Embryonic facial prominence (tissue), 1 donor: Measurements from ENCODE around the gene FBXL16.

Experiments used
- DNase-seq: peaks from one replicate; pipeline ENCODE4 v3.0.0-alpha.2; 2016; ENCODE audit errors: extremely low spot score

FBXL16 gene

DNA sequence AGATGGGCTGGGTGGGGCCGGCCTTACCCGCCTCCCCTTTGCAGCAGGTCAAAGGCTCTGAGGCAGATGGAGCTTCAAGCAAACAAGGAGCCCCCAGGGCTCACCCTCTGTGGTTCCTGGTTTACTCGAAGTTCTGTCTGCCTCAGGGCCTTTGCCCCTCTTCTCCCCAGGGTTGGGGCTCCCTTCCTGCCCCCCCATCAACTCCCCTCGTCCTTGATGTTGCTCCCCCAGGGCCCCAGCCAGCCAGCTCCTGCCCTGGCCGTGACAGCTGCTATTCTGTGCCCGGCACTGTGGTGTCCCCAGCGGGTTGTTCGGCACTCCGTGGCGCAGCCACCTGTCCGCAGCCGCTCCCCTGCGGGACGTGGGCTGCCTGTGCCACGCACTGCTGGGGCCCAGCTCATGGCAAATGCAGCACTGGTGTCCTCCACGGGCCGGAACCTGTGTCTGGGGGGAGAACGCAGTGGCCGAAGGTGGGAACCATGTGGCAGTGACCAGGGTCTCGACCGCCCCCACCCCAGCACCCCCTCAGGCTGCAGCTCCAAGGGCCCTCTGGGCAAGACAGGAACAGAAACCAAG lies 5.0 kb upstream of the FBXL16 start:
- no peak for DNase-seq

DNA sequence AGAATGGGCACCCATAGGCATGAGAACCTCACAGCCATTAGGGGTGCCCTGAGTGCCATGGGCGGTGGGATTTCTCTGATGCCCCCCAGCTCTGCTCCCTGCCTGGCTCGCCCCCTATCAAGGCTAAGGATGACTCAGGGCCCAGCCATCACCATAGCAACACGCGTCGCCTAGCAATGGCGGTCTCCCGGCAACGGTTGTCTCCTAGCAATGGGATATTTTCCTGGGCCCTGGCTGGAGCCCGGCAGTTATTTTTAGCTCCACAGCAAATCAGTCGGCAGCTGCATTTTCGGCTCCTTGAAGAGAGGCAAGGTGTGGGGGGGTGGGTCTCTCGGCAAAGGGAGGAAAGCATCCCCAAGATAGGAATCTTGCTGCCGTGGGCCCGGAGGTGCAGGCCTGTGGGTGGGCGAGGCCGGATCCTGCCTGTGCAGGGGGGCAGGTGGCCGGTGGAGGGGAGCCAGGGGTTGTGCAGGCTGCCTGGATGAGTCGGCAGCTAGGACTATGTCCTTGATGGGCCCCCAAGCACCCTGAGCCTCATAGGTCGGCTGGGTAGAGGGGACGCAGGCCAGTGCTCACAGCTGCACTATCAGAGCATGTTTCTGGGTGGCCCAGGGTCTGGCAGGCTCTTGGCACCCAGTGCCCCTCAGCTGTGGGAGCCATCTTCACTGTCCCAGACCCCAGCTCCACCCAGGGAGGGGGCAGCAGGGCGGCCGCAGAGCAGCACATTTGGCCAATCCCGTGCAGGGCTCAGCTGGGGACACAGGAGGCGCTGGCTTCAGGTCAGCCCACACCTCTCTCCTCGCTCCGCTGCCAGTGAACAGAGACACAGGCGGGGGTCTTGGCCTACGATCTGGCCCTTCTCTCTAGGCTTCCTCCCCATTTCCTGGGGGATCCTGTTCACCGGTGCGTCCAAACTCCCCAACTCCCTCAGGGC lies 4.2 kb upstream of the FBXL16 start:
- DNase-seq = no peak

DNA sequence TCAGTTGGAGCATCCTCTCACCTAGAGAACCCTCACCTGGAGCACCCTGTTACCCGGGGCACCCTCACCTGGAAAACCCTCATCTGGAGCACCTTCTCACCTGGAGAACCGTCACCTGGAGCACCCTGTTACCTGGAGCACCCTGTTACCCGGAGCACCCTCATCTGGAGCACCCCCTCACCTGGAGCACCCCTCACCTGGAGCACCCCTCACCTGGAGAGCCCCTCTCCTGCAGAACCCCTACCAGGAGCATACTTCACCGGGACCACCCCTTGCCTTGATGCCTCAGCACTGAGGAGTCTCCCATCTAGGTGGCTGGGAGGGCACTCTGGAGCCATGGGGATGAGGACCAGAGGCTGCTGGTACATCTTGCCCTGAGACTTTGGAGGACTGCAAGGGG lies 3.4 kb upstream of the FBXL16 start:
- DNase-seq = no peak

DNA sequence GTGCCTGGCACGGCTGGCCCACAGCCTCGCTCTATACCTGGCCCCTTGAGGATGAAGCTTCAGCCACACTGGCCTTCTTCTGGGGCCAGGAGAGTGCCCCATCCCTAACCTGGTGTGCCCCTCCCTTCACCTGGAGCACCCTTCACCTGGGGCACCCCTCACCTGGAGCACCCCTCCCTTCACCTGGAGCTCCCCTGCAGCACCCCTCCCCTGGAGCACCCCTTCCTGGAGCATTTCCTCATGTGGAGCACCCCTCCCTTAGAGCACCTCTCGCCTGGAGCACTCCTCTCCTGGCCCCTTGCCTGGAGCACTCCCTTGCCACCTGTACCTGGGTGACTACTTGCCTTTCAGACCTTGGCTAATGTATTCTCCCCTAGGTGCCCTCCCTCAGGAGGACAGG lies 2.4 kb upstream of the FBXL16 start:
- DNase-seq = no peak

DNA sequence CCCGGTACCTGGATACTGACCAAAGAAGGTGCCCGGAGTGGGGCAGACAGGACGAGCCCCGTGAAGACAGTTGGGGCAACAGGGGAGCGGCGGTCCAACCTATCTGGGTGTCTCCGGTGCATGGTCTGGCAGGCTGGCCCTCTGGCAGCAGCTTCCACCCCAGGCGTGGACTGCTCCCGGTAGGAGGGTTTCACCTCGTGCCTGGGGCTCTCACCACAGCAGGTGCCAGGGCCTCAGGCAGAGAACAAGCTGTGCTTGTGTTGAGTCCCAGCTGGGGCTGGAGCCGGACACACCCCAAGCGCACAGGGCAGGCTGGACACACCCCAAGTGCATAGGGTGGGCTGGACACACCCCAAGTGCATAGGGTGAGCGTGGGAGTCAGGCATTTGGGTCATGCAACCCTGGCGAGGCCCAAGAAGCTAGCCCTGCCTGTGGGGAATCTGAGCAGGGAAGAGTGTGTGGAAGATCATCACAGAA lies 1.5 kb upstream of the FBXL16 start:
- DNase-seq = no peak

DNA sequence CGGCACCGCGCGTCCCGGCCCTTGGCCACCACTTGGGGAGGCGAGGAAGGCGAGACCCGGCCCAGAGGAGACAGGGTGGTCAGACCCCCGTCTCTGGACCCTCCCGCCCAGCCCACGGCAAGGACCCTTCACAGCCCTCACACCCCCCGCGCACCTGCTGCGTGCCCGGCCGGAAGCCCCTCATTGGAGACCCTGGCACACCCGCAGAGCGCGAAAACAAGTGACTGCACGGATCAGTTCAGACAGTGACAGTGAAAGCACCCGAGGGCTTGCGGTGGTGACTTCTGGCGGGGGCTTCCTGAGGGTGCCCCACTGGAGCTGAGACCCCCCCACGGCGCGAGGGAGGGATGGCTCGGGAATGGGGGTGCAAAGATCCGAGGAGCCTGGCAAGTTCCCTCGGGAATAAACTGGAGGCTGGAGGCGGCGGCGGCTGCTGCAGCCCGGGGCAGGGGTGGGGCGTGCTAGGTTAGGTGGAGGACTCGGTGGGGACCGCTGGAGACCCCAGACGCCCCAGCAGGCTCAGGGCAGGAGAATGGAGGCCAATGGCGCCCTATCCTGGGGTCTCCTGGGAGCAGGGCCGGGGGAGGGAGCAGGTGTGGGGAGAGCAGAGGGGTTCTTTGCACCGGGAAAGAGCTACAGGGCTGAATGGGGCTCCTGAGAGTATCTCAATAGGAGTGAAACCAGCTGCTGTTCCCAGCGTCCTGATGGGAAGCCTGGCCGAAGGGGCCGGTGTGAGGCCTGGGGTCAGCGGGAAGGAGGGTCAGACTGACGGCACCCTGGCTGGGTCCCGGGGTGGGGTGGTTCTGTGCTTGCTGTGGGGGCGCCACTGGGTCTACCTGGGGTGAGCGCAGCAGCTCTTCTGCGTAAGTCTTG lies 824 bp upstream of the FBXL16 start:
- DNase-seq = no peak

DNA sequence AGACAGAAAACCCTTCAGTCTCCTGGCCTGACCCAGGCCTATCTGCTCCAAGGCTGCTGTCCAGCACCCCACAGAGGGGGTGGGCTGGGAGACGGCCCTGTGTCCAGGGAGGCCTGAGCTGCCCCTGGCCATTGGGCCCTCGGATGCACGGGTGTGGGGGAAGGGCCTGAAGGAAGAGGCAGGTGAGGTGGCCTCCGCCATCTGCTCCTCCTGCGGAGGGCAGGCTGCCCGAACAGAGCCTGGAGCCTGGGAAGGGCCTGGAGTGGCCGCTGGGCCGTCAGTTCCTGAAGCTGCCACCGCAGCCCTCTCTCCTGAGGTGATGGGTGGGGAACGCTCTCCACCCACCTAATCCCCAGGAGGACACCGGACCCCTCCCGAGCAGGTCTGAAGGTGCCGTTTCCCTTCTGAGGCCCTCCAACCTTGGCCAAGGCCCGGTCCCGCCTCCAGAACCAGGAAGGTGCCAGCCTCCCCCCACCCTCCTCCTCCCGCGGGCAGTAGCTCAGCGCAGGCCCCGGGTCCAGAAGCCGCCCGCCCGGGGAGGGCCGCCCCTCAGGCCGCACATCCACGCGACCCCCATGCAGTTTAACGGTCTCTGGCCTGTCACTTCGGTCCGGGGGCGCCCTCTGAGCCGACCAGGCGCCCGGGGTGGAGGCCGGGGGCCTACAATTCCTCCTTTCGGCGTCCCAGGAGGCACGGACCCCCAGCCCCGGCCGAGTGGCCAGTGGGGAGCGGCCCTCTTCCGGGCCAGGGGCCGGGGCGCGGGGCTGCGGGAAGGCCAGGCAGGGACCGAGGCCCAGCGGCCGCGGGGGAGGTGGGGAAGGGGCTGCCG lies 835 bp downstream of the FBXL16 start:
- no peak for DNase-seq

DNA sequence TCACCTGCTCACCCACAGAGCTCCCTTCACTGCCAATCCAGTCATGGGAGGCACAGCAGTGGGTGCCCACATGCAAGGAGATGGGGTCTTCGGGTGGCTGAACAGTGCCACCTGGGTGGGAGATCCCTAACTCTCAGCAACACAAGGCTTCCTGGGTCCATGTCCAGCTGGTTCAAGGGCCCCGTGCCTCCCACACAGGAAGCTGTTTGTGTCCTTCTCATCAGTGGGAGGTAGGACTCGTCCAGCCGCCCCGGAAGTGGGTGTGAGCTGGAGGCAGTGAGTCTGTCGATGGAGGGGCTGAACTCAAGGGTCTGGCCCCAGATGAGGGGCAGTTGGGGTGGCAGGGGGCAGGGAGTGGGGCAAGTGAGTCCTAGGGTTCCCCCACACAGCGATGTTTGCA lies 1.6 kb downstream of the FBXL16 start:
- no peak for DNase-seq

DNA sequence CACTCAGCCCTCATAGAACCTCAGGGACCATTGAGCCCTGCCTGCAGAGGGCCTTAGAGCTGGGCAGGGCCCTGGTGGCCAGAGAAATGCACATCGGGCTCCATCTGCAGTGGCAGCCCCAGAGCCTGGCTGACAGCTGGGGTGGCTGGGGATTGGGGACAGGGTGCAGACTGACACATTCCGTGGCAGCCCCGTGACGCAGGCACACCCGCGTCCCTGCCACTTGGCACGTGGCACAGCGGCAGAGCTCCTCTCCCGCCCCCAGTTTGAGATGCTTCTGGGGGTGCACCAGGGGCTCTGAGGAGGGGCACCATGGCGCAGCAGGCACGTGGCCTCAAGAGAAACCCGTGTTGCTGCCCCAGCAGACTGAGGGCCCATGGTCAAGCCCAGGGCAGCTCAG lies 2.2 kb downstream of the FBXL16 start:
- no peak for DNase-seq

DNA sequence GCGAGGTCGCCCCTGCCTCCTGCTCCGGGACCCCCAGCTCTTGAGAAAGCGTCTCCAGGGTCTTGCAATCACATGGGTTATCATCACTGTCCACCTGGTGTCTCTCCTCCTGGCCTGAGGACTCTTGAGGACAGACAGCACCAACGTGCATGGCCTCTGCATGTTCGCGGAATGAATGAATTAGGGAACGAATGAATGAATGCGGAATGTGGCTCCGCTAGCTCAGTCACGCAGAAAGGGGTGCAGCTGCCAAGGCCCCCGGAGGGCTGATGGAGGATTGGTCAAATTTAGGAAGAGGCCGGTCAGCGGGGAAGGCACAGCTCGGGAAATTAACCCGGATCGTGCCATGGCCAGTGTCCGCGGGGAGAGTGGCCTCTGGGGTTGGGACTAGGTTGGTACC lies 3.3 kb downstream of the FBXL16 start:
- no peak for DNase-seq

DNA sequence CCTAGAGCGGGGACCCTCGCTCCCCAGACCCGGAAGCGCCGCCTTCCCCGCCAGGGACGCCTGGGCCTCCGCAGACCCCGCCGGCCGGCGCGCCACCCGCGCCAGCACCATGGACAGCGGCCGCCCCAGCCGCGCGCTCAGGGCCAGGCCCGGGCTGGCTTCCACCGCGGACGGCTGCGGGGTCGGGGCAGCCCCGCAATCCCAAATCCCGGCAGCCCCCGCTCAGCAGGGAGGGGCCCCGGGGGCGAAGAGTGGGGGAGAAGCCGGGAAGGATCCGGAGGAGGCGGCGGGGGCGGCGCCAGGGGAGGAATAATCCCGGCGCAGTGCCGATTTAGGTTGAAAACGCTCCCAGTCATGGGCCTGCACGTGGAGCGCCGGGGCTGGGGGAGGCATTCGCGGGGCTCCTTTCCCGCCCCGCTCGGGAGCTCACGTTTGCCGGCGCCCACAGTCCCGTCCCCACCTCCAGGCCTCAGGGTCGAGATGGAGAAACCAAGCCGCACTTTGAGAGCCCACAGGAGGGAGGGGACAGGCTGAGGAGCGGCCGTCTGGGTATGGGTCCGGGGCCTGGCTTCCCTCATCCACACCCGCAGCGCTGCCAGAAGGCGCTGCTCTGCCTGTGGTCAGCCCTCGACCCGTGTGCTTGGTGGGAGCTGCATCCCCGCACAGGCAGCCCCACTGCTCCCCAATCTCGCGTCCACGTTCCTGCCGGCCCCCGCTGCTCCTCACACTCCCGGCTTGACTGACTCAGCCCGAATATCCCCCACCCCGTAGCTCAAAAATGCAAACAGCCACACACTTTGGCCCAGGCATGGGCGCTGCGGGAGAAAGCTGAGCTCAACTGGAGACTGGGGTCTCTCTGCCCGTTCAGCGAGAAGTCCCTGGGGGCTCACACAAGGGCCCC lies 4.7 kb downstream of the FBXL16 start:
- no peak for DNase-seq

DNA sequence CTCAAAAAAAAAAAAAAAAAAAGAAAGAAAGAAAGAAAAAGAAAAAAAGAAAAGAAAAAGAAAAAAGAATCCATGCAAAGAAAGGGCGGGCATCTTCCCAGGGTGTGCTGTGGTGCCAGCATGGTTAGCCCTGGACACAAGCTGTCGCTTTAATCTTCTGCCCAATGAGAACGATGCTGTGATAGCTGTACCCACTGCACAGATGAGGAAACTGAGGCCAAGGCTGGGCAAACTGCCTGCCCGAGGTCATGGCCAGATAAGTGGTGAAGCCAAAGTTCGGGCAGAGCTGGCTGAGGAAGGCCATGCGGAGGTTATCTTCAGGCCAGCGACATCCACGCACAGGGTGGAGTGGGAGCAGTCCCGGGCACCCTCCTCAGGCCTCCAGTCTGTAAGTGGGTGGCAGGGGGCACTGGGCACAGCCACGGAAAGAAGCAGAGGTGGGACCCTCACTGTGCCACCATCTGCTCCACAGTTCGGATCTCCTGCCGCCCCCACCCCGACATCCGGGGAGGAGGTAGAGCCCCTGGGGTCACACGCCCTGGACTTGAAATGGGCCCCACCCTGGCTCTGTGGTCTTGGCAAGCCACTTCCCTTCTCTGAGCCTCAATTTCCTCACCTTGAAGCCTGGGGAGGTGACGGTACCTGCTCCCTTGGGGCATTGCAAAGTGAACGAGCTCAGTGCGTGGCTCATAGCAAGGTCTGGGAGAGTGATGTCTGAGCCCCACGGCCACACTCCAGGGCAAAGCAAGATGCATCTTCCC lies 6.5 kb downstream of the FBXL16 start:
- no peak for DNase-seq

DNA sequence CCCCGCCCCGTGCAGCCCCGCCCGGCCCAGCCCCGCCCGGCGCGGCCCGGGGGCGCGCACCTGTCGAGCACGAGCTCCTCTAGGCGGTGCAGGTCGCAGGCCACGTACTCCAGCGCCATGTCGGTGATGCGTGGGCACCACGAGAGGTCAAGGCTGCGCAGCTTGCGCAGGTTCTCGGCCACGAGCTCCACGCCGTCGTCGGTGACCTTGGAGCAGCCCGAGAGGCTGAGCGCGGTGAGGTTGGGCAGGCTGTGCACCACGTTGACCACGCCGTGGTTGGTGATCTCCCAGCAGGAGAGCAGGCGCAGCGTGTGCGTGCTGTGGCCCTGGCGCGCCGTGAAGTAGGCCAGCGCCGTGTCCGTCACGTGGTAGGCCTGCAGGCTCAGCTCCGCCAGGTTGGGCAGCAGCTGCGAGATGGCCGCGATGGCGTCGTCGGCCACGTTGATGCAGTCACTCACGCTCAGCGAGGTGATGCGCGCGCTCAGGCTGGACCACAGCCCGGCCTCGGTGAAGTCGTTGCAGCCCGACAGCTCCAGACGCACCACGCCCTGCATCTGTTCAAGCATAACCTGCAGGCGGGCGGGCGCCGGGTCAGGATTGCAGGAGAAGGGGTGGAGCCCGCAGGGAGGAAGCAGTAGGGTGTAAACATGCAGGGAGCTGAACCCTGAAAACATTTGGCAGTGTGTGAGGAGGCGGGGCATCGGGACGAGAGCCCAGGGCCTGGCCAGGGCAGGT lies 10.1 kb downstream of the FBXL16 start:
- no peak for DNase-seq

DNA sequence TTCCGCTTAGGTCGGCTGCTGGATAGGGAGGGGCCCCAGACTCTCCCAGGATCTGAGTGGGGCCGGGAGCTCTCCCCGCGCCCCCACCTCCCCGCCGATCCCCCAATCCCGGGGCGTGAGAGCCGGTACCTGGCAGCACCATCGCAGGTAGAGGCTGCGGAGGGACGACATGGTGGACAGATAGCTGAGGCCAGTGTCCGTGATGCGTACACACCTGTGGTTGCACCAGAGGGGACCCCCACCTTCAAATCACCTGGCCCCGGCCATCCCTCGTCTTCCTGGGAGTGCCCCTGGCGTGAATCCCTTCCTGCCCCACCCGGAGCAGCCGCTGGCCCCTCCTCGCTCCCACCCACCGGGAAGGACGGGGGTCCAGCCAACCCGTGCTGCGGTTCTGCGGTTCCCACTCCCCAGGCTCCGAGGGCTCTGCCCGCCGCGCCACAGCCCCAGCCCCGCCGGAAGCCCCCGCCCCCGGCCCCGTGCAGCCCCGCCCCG lies 10.7 kb downstream of the FBXL16 start:
- no peak for DNase-seq

DNA sequence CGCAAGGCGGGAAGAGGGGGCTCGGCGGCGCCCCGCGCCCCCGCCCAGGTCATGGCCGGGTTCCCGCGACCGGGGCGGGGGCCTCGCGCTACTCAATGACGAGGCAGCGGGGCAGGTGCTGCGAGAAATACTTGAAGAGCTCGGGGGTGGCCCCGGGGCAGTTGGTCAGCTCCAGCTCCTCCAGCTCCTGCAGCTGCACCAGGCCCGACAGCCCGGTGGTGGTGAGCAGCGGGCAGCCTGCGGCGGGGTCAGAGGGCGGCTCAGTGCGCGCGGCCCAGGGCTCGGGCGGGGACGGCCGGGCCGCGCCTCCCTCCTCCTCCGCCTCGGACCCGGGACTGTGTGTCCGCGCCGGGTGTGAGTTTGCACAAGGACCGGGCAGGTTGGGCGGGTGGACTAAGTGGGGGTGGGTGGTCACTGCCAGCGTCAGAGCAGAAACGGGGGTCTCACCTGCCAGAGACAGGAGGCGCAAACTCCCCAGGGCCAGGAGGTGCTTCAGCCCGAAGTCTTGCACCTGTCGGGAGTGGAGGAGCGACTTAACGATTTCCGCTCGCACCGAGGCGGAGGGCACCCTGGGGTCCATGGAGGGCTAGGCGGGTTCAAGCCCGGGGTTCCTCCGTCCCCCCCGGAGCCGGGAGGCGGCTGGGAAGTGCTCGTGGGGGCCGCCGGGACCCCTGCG lies 11.3 kb downstream of the FBXL16 start:
- no peak for DNase-seq

DNA sequence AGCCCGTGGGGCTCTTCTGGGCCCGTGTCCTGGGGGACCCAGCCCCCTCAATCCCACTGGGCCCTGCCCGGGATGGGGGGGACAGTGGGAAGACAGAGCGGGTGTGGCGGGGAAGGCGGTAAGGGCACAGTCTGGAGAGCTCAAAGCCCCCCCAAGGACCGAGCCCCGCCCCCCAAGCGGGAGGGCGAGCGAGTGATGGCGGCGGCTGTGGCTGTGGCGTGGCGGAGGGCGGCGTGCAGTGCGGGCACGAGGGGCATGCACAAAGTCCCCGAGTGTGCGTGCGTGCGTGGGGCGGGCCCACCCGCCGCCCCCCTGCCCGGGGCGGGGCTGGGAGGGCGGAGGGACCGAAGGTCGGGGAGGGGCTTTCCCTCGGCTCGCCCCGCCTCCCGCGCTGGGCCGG lies 11.8 kb downstream of the FBXL16 start:
- DNase-seq = no peak

DNA sequence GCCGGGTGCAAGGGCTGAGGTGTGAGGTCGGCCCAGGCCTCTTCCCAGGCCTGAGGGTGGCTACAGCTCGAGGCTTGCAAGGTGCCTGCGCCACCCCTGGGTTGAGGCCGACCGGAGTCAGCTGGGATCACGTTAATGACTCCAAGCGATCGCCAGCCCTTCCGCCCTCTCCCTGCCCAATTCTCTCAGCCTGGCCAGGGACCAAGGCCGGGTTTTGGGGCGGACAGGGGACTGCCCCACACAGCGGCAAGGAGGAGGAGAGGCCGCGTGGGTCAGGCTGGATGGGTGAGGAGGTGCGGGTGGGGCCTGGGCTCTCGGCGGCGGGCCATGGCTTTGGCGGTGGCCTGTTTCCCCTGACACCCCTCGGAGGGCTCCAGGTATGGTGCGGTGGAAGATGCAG lies 12.2 kb downstream of the FBXL16 start:
- no peak for DNase-seq
